HG02981 (cell line): ENCODE measurements around the gene MYO10.

ENCODE experiments used
- ATAC-seq: cut with Tn5 transposase; IDR thresholded peaks from one replicate; pipeline ENCODE4 v1.9.1; 2021; ENCODE audit warnings: mild to moderate bottlenecking, moderate library complexity; ENCODE audit not compliant: unreplicated experiment

Gene MYO10

DNA sequence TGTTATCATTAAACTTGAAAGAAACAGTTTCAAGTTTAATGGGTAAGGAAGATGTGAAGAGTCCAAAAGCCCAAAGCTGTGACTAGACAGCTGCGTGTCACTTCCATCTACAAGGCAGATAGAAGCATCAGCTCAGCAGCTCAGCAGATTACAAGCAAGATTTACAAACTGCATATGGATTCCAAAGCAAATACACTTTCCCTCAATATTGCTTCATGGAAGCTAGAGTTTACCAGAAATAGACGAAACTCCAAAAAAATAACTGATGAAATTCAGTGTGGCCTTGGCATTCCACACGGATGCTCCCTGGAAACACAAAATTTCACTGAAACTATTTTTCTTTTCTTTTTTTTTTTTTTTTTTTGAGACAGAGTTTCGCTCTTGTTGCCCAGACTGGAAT, 17.9 kb downstream of the MYO10 start:
- ATAC-seq: no peak

DNA sequence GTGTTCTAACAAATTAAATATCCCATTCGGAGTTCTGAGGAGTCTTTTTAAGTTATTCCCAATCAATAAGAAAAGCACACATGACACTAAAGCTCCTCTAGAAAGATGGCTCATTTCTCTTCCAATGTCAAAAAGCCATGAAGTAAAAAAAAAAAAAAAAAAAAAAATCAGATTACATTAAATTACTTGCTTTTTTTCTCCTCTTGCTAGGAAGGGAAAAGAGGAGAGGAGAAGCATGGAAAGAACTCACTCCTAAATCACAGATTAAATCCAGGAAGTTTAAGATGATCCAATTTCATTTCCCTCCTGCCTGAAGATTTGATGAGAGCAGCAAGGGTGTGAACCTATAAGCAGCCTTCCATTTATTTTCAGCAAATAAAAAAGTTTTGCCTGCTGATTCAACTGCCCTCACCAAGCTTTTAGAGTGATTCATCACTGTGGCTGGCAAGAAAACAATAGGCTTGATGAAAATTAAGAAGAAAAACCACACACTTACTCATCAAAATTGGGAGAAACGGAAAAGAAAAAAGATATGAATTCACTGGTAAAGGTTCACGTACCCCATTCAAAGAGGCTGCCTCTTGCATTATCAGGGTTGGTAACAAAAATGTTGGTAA, 19.7 kb downstream of the MYO10 start:
- no peak for ATAC-seq

- no peak for ATAC-seq
Observed at GRCh38 chr5:16914584-16914983, 21.5 kb downstream of the MYO10 start.

- ATAC-seq: no peak
Observed at GRCh38 chr5:16914108-16914435, 22.0 kb downstream of the MYO10 start.

DNA sequence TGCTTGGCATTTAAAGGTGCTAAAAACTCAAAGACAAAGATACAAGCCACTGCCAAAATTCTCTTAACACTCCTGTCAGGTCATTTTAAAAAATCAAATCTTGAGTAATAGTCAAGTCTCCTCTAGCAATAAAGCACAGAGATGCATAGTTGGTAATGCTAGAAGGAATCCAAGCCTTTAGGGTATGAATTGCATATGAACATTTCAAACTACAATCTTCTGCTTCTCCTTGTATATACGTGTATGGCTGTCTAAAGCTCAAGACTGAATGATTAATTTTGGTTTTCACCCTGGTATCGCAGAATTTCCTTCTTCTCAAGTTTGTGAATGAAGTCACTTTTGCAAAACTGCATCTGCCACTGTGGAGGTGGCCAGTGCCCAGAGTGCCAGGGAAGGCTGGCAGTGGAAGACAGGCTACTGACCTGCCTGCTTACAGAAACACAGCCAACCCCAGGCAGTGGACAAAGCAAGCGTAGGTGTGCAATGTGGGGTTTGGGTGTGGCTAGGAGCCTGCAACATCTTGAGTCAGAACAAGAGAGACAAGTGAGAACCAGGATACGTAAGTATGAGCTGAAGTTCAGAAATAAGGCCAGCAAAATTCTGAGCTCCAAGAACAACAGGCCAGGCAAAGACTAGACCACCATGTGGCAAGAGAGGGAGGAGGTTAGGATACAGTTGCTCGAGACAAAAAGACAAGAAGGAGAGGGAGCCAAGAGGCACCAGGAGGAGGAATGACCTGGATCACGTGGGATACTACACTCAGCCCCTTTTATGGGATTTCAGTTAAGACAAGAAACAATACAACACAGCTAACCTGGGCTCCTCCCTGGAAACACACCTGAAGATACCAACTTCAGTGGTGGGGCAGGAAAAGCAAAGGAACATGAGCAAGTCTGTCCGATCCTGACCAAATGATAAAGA, 22.6 kb downstream of the MYO10 start:
- no peak for ATAC-seq

- ATAC-seq: no peak
Observed at GRCh38 chr5:16912080-16912479, 24.0 kb downstream of the MYO10 start.

DNA sequence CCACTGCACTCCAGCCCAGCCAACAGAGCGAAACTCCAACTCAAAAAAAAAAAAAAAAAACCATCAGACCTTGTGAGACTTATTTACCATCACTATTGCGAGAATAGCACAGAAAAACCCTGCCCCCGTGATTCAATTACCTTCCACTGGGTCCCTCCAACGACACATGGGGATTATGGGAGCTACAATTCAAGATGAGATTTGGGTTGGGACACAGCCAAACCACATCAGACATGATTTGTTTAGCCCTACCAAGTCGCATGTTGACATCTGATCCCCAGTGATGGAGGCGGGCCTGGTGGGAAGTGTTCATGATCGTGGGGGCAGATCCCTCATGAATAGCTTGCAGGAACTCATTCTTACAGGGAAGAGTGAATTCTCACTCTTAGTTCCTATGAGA, 26.6 kb downstream of the MYO10 start:
- no peak for ATAC-seq

DNA sequence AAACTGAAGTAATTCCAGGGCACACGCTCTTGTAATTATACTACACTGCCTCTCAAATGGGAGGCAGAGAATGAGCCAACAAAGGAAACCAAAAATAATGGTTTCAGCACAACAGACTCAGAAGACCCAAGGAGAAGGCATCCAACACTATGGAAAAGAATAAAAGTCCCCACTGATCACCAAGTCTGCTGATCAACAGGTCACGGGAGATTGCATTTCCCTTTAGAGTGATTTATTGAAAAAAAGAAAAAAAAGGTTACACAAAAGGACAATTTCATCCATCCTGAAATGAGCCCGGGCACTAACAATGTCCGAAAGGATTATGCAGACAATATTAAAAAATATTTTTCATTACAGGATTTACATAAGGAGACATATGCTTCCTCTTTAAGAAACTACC, 28.8 kb downstream of the MYO10 start:
- ATAC-seq: no peak

DNA sequence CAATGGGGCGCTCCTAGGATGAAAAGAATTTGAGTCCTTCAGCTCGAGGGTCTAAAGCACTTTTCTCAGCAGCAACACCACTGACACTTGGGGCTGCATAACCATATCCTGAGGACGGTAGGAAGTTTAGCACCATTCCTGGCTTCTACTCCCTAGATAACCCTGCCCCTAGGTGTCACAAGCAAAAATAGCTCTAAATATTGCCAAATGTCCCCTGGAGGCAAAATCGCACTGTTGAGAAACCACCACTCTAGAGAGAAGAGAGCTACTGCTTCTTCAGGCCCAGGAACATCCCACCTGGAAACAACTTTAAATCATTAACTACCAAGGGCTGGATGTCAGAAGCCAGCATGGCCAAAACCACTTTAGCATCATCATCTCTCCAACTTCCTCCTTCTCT, 29.8 kb downstream of the MYO10 start:
- no peak for ATAC-seq

GRCh38 chr5:16903480-16904300, 32.4 kb downstream of the MYO10 start:
- ATAC-seq: no peak

DNA sequence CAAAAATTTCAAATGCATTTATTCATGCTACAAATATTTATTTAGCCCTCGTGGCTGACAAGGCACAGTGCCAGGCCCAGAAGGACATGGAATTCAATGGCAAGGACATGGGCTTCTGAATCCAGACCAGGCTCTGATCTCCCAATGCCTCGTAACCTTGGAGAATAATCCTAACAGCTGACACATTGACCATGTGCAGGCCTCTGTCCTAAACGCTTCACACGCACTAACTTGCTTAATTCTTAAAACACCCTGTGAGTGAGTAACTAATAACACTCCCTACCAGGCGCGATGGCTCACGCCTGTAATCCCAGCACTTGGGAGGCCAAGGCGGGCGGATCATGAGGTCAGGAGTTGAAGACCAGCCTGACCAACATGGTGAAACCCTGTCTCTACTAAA, 33.2 kb downstream of the MYO10 start:
- ATAC-seq: no peak

GRCh38 chr5:16901021-16901644, 35.0 kb downstream of the MYO10 start:
- ATAC-seq: no peak

DNA sequence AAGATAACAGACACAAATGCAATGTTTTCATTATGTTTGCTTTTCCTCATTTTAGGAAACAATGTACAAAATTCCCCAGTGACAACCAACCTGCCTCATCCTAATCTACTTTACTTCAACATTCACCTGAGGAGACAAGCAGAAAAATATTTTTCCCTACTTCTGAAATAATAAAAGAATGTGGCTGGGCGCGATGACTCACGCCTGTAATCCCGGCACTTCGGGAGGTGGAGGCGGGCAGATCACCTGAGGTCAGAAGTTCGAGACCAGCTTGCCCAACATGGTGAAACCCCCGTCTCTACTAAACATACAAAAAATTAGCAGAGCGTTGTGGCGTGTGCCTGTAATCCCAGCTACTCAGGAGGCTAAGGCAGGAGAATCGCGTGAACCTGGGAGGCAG, 36.9 kb downstream of the MYO10 start:
- ATAC-seq: no peak

DNA sequence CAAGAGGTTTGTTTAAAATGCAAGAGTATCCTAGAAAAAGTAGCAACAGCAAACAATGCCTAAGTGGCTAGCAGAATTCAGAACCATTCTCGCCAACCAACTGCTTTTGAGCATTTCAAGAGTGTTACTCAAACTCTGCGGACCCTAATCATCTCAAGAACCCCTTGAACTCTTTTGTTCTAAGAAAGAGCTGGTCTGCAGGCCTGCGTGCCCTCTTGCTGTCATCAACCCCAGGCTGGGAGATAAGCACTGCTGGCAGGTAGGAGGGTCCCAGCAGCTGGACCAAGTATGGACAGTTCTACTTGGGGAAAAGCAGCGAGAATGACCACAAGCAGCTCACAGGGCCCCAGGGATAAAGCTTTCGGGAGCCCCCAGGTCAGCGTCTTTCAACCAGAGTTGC, 38.3 kb downstream of the MYO10 start:
- no peak for ATAC-seq

- ATAC-seq: no peak
Observed at GRCh38 chr5:16897284-16897704, 38.8 kb downstream of the MYO10 start.

GRCh38 chr5:16896767-16897166, 39.3 kb downstream of the MYO10 start:
- no peak for ATAC-seq

- no peak for ATAC-seq
Observed at GRCh38 chr5:16894236-16895057, 41.6 kb downstream of the MYO10 start.

DNA sequence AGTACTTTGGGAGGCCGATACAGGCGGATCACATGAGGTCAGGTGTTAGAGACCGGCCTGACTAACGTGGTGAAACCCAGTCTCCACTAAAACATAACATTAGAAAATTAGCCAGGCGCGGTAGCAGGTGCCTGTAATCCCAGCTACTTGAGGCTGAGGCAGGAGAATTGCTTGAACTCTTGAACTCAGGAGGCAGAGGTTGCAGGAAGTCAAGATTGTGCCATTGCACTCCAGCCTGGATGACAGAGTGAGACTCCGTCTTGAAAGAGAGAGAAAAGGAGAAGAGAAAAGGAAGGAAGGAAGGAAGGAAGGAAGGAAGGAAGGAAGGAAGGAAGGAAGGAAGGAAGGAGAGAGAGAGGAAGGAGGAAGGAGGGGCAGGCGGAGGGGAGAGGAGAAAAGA, 45.1 kb downstream of the MYO10 start:
- no peak for ATAC-seq

GRCh38 chr5:16889972-16890519, 46.0 kb downstream of the MYO10 start:
- ATAC-seq: no peak
